NK-92 (cell line): ENCODE data around the gene GNAQ.

ENCODE experiments used
- DNase-seq: peaks from one replicate; lab custom pipeline; 2025; ENCODE audit not compliant: unreplicated experiment; lab: John Stamatoyannopoulos, UW

Gene GNAQ

GRCh38 chr9:78031893-78032729, 500 bp upstream of the GNAQ start:
- no peak for DNase-seq

DNA sequence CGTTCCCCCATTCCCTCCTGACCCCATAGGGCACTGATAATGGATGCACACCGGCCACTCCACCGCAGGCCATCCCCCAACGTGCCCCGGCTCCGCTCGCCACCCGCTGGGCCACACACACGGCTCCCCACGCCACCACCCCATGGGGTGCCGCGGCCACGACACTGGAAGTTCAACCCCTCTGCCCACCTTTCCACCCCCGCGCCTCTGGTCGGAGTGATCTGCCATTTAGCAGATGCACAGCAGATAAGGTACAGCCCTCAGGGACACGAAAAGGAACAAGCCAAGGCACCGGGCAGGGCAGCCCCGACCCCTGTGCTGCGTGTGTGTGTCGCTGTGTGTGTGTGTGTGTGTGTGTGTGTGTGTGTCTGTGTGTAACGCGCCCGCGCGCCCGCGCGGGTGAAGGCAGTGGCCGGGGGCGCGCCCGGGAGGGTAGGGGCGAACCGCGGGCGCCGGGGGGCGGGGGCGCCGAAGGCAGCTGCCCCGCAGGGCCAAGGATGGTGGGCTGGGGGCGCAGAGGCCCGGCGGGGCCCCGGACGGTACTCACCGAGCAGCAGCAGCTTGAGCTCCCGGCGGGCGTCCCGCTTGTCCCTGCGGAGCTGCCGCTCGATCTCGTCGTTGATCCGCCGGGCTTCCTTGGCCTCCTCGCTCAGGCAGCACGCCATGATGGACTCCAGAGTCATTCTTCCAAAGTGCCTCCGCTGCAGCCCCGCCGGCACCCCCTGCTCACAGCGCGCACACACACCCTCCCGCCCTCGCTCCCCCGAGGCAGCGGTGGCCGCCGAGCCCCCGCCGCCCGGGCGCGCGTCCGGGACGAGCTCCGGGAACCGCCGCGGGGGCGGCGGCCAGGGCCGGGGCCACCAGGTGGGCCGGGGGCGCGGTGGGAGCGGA, 813 bp downstream of the GNAQ start:
- no peak for DNase-seq

DNA sequence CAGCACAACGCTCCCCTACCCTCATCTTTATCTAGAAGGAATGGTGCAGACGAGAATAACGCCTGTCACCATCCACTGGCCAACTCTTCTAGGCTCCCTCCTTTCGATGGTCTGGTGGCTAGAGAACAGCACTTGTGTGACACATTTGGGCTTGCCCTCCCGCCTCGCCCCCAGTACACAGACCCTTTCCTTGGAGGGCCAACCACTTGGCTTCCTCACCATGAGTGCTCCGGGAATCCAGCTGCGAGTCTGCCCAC, 1.4 kb downstream of the GNAQ start:
- DNase-seq, result no peak

- DNase-seq, result no peak
Observed at GRCh38 chr9:78029551-78030295, 1.9 kb downstream of the GNAQ start.

DNA sequence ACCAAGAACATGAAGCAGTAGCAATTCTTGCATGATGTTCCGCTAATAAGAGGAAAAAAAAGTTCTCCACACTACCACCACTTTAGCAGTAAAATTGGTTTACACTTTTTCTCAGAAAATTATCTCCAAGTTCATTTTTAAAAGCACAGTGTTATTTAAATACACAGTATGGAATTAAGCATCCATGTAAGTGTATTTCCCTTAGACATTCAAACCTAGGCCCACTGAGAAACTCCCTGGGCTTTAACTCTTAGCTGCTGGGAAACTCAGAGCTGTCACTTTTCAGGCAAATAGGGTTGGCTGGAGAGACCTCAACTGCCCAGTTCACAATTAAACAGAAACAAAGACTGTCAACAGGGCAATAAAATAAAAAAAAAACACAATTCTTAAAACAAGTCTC, 2.7 kb downstream of the GNAQ start:
- no peak for DNase-seq

DNA sequence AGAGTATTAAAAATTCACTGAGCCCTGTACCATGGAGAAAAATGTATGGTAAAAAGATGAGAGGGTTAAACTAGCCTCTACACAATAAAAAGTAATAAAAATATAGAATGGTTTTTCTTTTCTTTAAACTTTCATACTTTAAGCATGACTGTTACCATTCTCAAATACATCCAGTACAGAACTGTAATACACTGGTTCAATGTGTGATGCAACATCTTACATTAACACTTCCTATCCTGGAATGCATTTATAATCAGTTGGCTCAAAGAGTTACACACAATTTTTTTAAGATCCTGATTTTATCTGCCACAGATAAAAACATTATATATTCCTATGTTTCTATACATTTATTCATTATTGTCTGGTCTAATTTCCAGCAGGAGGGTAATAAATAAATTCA, 4.7 kb downstream of the GNAQ start:
- DNase-seq, result no peak

GRCh38 chr9:78026416-78026815, 5.2 kb downstream of the GNAQ start:
- DNase-seq, result no peak

DNA sequence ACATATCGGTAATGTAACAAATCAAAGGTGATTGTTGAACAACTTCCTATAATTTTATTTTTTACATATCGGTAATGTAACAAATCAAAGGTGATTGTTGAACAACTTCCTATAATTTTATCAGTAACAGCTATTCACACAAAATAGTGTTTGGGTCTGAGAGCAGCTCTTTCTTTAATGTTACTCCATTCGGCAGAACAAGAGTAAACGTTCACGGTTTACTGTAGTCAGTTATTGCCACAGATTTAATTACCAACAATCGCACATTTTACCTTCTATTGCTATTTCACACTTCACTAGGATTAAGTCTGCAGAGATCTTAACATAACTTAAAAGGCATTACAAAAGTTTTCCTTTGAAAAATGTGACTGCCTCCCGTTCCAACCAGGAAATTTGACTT, 6.4 kb downstream of the GNAQ start:
- DNase-seq, result no peak

DNA sequence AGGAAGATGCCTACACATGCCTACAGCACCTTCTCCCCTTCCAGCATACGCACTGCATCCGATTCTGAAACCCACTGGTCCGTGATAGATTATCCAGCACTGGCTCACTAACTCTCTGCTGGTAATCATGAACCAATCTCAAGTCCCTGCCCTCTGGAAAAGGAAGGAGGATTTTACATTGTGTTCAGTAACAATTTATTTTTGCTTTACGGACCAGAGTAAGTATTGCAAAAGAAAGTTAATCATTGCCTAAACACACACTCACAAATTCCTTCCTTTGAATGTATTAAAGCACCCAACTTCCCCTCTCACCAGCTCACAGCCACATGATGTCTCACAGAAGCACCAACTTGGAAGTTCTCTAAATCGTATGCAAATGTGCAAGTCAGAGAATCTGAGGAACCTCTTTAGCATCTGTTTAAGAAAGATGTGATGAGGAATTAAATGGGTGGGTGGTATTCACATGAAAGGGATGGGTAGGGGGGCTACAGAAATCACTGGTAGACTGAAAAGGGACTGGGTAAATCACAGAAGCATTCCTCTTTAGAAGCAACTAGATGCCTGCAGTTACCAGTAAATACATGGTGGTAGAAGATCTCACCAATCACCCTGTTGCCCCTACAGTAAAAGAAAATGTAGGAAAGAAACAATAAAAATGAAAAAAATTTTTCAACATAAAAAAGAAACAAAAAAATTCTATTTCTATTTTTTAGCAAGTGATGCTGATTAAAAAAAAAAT, 8.4 kb downstream of the GNAQ start:
- DNase-seq, result no peak

DNA sequence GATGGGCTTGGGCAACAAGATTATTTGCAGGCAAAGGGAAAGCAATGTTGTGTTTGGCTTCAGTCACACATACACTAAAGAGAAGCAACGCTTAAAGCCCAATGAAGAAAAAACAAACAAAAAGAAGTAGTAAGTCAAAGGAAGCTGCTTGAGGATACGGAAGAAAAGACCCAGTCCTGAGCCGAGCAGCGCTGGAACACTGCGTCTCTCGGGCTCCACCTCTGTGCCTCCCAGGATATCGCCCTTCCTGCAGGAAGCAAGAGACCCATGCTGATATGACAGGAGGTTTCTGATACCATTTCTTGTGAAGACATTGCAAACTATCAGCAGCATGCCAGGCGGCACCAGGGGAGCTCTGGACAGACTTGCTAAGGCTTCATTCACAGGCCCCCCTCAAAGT, 9.9 kb downstream of the GNAQ start:
- no peak for DNase-seq

DNA sequence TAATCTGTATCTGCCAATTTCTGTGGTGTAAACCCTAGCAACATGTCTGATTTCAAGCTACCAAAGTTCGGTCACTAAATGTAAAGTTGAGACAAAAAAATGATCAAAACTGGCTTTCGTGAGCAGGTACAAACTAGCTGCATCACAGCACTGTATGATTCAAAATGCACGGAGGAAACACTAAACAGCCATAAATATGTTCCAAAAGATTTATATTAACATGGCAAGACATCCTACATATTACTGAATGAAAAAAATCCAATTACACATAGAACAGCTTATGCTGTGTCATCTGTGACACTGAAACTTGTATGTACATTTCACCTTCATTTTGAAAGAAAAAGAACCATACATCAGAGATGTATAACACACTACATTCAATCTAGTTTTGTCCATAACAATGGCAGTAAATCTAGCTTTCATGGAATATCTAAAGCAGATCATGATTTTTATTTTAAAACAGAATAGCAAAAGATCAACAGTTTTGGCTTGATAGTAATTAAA, 14.4 kb downstream of the GNAQ start:
- DNase-seq, result no peak

- DNase-seq, result no peak
Observed at GRCh38 chr9:78015241-78015640, 16.4 kb downstream of the GNAQ start.

GRCh38 chr9:78014776-78015175, 16.8 kb downstream of the GNAQ start:
- DNase-seq, result no peak

- DNase-seq, result no peak
Observed at GRCh38 chr9:78013934-78014333, 17.7 kb downstream of the GNAQ start.

DNA sequence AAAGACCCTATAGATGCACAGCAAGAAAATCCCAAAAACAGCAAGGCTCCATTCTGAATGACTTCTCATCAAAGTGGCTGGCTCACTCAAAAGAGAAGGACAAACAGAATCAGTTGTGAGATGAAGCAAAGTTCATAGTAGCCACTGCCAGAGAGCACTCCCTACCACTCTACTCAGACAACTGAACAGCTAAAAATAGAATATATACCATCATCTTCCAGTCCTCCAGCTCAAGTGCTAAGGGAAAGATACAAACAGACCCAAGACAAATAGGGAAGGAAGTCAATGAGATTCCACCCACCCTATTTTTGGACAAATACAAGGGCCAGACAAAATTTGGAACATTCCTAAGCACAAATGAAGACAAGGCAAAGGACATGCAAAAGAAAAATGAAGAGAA, 20.6 kb downstream of the GNAQ start:
- DNase-seq, result no peak

DNA sequence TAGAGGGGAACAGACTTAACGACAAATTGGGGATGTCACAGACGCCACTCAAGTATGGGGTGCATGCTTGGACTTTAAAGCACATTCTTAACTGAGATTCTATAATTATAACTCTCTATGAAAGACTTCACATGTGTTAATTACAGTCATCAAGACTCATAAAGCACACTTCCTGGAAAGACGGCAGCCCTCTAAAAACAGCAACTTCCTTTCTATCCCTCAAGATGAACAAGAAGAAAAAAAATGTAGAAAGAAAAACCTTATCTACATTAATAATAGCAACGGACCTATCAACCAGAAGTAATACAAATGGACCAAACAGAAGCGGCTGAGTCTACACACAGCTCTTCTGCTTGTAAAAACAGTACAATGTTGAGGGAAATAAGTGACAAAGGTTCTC, 21.2 kb downstream of the GNAQ start:
- DNase-seq, result no peak

GRCh38 chr9:78009186-78009585, 22.4 kb downstream of the GNAQ start:
- DNase-seq, result no peak

- no peak for DNase-seq
Observed at GRCh38 chr9:78006734-78007133, 24.9 kb downstream of the GNAQ start.

GRCh38 chr9:78005231-78006002, 26.2 kb downstream of the GNAQ start:
- DNase-seq, result no peak
